Mesenchymal stem cell (in vitro differentiated cells and primary cell): ENCODE measurements around the gene GPRIN3.

Experiments used
- DNase-seq: peaks from one replicate; pipeline ENCODE4 v3.0.0-alpha.2; 2013
- H2AFZ ChIP-seq: one replicate; pipeline ENCODE4 v1.6.1; 2013; ENCODE audit warnings: low read depth, mild to moderate bottlenecking, control low read depth, inconsistent platforms, low read length, moderate library complexity
- H2AK5ac ChIP-seq: 2 replicates; pipeline ENCODE4 v1.6.1; 2013; ENCODE audit warnings: low read length, moderate library complexity, mild to moderate bottlenecking, inconsistent platforms; ENCODE audit not compliant: severe bottlenecking
- H2BK120ac ChIP-seq: one replicate; pipeline ENCODE4 v1.6.1; 2013; ENCODE audit warnings: low read depth, mild to moderate bottlenecking, inconsistent platforms, low read length, moderate library complexity
- H2BK12ac ChIP-seq, 2 experiments: one replicate each; pipeline ENCODE4 v1.6.1; 2013; ENCODE audit warnings: inconsistent platforms in 2 of 2, low read length in 2 of 2, mild to moderate bottlenecking in 2 of 2, moderate library complexity in 2 of 2, control low read depth in 1 of 2
- H2BK15ac ChIP-seq: one replicate; pipeline ENCODE4 v1.6.1; 2013; ENCODE audit warnings: mild to moderate bottlenecking, low read depth, inconsistent platforms; ENCODE audit not compliant: poor library complexity, severe bottlenecking
- H2BK5ac ChIP-seq: 2 replicates; pipeline ENCODE4 v1.6.1; 2013; ENCODE audit warnings: low read depth, mild to moderate bottlenecking, low read length, control low read depth, inconsistent platforms; ENCODE audit not compliant: poor library complexity, severe bottlenecking
- H3K14ac ChIP-seq, 2 experiments: one replicate each; pipeline ENCODE4 v1.6.1; 2013; ENCODE audit warnings: inconsistent platforms in 2 of 2, low read length in 2 of 2, control low read depth in 1 of 2, mild to moderate bottlenecking in 1 of 2, moderate library complexity in 1 of 2
- H3K18ac ChIP-seq, 2 experiments: one replicate each; pipeline ENCODE4 v1.6.1; 2013; ENCODE audit warnings: inconsistent platforms in 2 of 2, low read length in 2 of 2, control low read depth in 1 of 2, low read depth in 1 of 2, mild to moderate bottlenecking in 1 of 2
- H3K23ac ChIP-seq, 2 experiments: one replicate each; pipeline ENCODE4 v1.6.1; 2013; ENCODE audit warnings: inconsistent platforms in 2 of 2, low read length in 2 of 2, mild to moderate bottlenecking in 2 of 2, moderate library complexity in 2 of 2, control low read depth in 1 of 2
- H3K27ac ChIP-seq: 2 replicates; pipeline ENCODE4 v1.5.1; 2013; ENCODE audit warnings: mild to moderate bottlenecking, moderate library complexity, low read length, control low read depth, inconsistent platforms; ENCODE audit not compliant: poor library complexity, severe bottlenecking
- H3K27me3 ChIP-seq, 2 experiments: 2 replicates each; pipeline versions ENCODE4 v1.6.1 to v1.7.0; 2013; ENCODE audit warnings: low read length in 2 of 2, mild to moderate bottlenecking in 2 of 2, moderate library complexity in 2 of 2, control low read depth in 1 of 2, inconsistent platforms in 1 of 2; ENCODE audit not compliant: control insufficient read depth in 1 of 2, insufficient read depth in 1 of 2
- H3K36me3 ChIP-seq, 2 experiments: 2 replicates each; pipeline versions ENCODE4 v1.6.1 to v1.7.0; 2013; ENCODE audit warnings: low read length in 2 of 2, control low read depth in 1 of 2, inconsistent platforms in 1 of 2, low read depth in 1 of 2, mild to moderate bottlenecking in 1 of 2; ENCODE audit not compliant: insufficient read depth in 2 of 2, control insufficient read depth in 1 of 2
- H3K4ac ChIP-seq, 2 experiments: one replicate each; pipeline ENCODE4 v1.6.1; 2013; ENCODE audit warnings: inconsistent platforms in 2 of 2, low read length in 2 of 2, mild to moderate bottlenecking in 2 of 2, moderate library complexity in 2 of 2, control low read depth in 1 of 2, low read depth in 1 of 2
- H3K4me1 ChIP-seq: 2 replicates; pipeline ENCODE4 v1.6.1; 2013; ENCODE audit warnings: low read depth, low read length, control low read depth; ENCODE audit not compliant: control insufficient read depth, insufficient read depth
- H3K4me2 ChIP-seq: 2 replicates; pipeline ENCODE4 v1.6.1; 2013; ENCODE audit warnings: low read length, mild to moderate bottlenecking, inconsistent platforms; ENCODE audit not compliant: poor library complexity, severe bottlenecking
- H3K4me3 ChIP-seq, 2 experiments: 2 replicates each; pipeline versions ENCODE4 v1.5.1 to v1.7.0; 2013; ENCODE audit warnings: low read length in 2 of 2, mild to moderate bottlenecking in 2 of 2, control low read depth in 1 of 2, low read depth in 1 of 2; ENCODE audit not compliant: insufficient read depth in 1 of 2
- H3K79me1 ChIP-seq: replicated peaks from 2 replicates; pipeline ENCODE4 v1.6.1; 2013; ENCODE audit warnings: mild to moderate bottlenecking, control low read depth, low read length, inconsistent platforms; ENCODE audit not compliant: poor library complexity, severe bottlenecking
- H3K9ac ChIP-seq: 2 replicates; pipeline ENCODE4 v1.7.0; 2013; ENCODE audit warnings: mild to moderate bottlenecking, low read length, moderate library complexity
- H3K9me3 ChIP-seq: 2 replicates; pipeline ENCODE4 v1.7.0; 2013; ENCODE audit warnings: mild to moderate bottlenecking, low read length; ENCODE audit not compliant: control insufficient read depth
- H4K8ac ChIP-seq: one replicate; pipeline ENCODE4 v1.6.1; 2013; ENCODE audit warnings: inconsistent platforms, mild to moderate bottlenecking, low read length, moderate library complexity
- H4K91ac ChIP-seq: one replicate; pipeline ENCODE4 v1.6.1; 2013; ENCODE audit warnings: mild to moderate bottlenecking, low read length, inconsistent platforms
- WGBS: methylation state at CpG from one replicate; pipeline ENCODE4 v1.1.7; 2013; ENCODE audit warnings: mixed read lengths; 5-methylcytosine and 5-hydroxymethylcytosine counted together

Gene GPRIN3

DNA sequence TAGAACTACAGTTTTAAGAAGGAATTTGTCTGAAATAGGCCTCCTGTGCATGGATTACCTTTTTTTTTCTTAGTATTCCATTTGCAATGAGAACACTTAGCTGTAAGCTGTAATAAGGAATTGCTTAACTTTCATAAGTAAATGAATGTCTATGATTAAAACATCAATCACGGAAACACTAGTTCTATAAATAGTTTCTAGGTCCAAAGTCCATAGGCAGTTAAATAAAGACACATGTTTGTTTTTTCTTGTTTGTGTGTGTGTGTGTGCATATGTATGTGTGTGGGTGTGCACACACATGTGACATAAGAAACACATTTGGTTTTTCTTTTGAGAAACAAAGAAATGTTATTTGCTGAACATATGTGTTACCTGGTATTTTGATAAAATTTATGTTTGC lies 11.2 kb downstream of the GPRIN3 start:
- Histone ChIP-seq H3K18ac (no peak overlapping the region), H3K36me3 (no peaks in the 10 kb centered on the region), H2AK5ac (no peak overlapping the region), H2BK120ac (no peak overlapping the region), H2AFZ (no peak overlapping the region), H4K8ac (no peak overlapping the region), H3K4me2 (no peak overlapping the region), H3K9me3 (no peaks in the 10 kb centered on the region), H2BK15ac (no peak overlapping the region), H3K79me1 (no peaks in the 10 kb centered on the region), H3K4ac (no peak overlapping the region), H3K4me1 (no peaks in the 10 kb centered on the region), H2BK12ac (no peak overlapping the region), H3K9ac (no peak overlapping the region), H3K14ac (no peak overlapping the region), H3K27me3 (peaks cover 0 to 44% of the 10 kb centered on the region in 2 experiments), H3K4me3 (no peak overlapping the region), H2BK5ac (no peak overlapping the region), H3K23ac (no peak overlapping the region), H3K27ac (no peak overlapping the region), H4K91ac (no peak overlapping the region)
- WGBS: no CpG with 5 or more reads among the region's 1 CpG
- DNase-seq: no peak

DNA sequence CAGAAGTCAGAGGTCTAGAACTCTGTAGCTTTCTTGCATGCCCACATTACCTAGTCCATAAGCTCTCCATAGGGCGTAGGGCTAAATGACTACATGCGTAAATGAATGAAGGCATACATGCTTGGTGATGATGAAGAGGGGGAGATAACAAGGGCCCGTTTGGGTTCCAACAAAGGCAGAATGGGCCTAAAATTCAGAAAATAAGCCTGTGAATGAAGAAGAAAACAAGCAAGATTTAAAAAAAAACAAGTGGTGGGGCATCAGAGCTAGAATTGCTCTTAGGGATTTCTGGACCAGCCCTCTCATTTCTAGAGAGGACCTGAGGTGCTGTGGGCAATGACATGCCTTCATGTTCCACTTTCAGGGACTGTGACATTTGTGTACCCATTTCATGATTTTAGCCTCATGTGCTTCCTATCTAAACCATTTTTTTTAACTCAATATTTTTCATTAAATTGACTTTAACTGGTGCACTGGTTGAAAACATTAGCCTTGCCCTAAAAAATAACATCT lies 12.1 kb downstream of the GPRIN3 start:
- H3K36me3 ChIP-seq: no peaks in the 10 kb centered on the region
- H3K9me3 ChIP-seq: no peaks in the 10 kb centered on the region
- no peak overlapping the region for H2AK5ac ChIP-seq

DNA sequence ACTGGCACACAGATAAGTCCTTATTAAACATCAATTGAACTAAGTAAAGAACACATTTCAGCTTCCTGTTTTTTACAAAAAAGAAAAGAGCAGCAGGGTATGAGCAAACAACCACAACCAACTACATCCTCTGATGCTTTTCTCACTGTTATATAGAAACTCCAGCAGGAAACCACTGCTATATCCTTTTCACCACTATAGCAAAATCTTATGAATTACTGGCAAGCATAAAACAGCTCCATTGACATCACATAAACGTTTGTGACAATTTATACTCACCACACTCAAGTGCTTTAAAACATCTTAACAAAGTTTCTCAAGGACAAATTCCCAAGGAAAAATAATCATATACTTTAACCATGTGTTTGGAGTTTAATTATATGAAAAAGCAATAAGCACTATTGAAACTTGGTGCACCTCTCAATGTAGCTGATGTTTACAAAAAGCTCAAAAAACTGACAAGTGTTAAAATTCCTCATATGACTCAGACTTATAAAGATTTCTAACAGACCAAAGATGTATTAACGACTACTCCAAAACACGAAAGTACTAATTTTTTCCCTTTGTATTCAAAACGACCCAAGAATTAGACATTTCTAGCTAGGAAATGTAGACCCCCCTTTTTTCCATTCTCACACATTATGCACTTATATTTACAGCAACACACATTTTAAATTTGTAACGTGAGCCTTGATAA lies 12.9 kb downstream of the GPRIN3 start:
- no peak overlapping the region for H3K18ac ChIP-seq
- no peak overlapping the region for H3K4me3 ChIP-seq
- peaks cover 0 to 36% of the 10 kb centered on the region in 2 experiments for H3K27me3 ChIP-seq
- no peaks in the 10 kb centered on the region for H3K9me3 ChIP-seq
- H4K91ac ChIP-seq: no peak overlapping the region
- H3K4ac ChIP-seq: no peak overlapping the region
- H2BK120ac ChIP-seq: no peak overlapping the region
- H3K36me3 ChIP-seq: no peaks in the 10 kb centered on the region
- no peak overlapping the region for H2BK5ac ChIP-seq
- WGBS: 75% methylated on average over 5 of the region's 5 CpGs
- H3K4me1 ChIP-seq: no peaks in the 10 kb centered on the region
- H2BK15ac ChIP-seq: no peak overlapping the region
- peak; percentile 33 for DNase-seq
- no peak overlapping the region for H2BK12ac ChIP-seq
- H3K4me2 ChIP-seq: no peak overlapping the region
- H3K27ac ChIP-seq: no peak overlapping the region
- H3K23ac ChIP-seq: no peak overlapping the region
- no peak overlapping the region for H4K8ac ChIP-seq
- H2AFZ ChIP-seq: no peak overlapping the region
- no peak overlapping the region for H2AK5ac ChIP-seq
- H3K14ac ChIP-seq: no peak overlapping the region
- H3K79me1 ChIP-seq: no peaks in the 10 kb centered on the region
- no peak overlapping the region for H3K9ac ChIP-seq

More for the DNA sequence above, 12.1 kb downstream of the GPRIN3 start:
- Histone ChIP-seq H3K4ac (no peak overlapping the region), H4K91ac (no peak overlapping the region), H2BK5ac (no peak overlapping the region), H3K27me3 (peaks cover 0 to 44% of the 10 kb centered on the region in 2 experiments), H3K4me1 (no peaks in the 10 kb centered on the region), H2BK120ac (no peak overlapping the region), H3K9ac (no peak overlapping the region), H2BK12ac (no peak overlapping the region), H4K8ac (no peak overlapping the region), H2BK15ac (no peak overlapping the region), H3K79me1 (no peaks in the 10 kb centered on the region), H3K14ac (no peak overlapping the region), H3K4me2 (no peak overlapping the region), H3K27ac (no peak overlapping the region), H3K23ac (no peak overlapping the region), H3K4me3 (no peak overlapping the region), H3K18ac (no peak overlapping the region), H2AFZ (no peak overlapping the region)
- DNase-seq: no peak
- WGBS: 96% methylated on average over 3 of the region's 3 CpGs

DNA sequence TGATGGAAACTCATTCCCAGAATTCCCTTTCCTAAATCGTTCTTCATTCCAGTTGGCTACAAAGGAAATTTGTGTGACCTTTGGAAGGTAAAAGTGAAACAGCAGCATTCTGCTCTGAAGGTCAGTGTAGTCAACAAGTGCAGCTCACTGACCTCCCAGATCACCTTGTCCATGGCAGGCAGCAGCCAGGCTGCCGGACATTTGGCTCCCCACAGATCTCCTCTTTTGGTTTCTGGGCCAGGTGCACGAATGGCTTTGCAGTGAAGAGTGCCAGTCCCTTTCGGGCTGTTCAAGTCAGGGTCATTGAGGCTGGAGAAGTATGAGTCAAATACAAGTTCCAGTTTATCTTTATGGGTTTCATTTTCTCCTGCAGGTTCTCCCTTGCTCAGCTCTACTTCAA lies 14.3 kb downstream of the GPRIN3 start:
- H3K18ac ChIP-seq: no peak overlapping the region
- H4K91ac ChIP-seq: no peak overlapping the region
- peak overlapping the region; percentile 51 for H4K8ac ChIP-seq
- H2AFZ ChIP-seq: no peak overlapping the region
- no peak overlapping the region for H3K27ac ChIP-seq
- no peak overlapping the region for H2AK5ac ChIP-seq
- H3K9me3 ChIP-seq: no peaks in the 10 kb centered on the region
- H3K79me1 ChIP-seq: no peaks in the 10 kb centered on the region
- no peak overlapping the region for H2BK5ac ChIP-seq
- H3K4me2 ChIP-seq: no peak overlapping the region
- H3K36me3 ChIP-seq: no peaks in the 10 kb centered on the region
- 87% methylated on average over 4 of the region's 4 CpGs for WGBS
- H2BK12ac ChIP-seq: no peak overlapping the region
- no peak for DNase-seq
- no peak overlapping the region for H3K4ac ChIP-seq
- no peaks in the 10 kb centered on the region for H3K4me1 ChIP-seq
- H2BK15ac ChIP-seq: no peak overlapping the region
- H3K4me3 ChIP-seq: no peak overlapping the region
- H3K9ac ChIP-seq: no peak overlapping the region
- no peak overlapping the region for H3K14ac ChIP-seq
- H3K23ac ChIP-seq: no peak overlapping the region
- peaks cover 0 to 32% of the 10 kb centered on the region in 2 experiments for H3K27me3 ChIP-seq
- no peak overlapping the region for H2BK120ac ChIP-seq
